ENCODE results near the gene MICAL2.

DNA sequence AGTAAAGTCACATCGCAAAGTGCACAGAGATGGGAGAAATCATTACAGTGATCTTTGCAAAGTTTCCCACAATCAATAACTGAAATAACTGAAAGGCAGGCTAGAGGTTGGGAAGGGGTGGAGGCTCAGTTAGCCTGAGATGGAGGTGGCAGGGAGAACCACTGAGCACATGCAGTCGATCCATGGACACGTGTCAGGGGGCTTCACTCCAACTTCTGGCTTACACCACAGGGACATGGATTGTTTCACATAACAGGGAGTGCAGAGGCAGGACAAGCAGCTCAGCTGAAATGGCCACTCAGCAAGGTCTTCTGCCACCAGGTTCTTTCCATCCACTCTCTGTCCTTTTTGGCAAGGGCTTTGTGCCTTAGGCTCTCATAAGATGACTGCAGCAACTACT is 35.1 kb upstream of the MICAL2 start:
- TF ChIP-seq, protein P1, sequence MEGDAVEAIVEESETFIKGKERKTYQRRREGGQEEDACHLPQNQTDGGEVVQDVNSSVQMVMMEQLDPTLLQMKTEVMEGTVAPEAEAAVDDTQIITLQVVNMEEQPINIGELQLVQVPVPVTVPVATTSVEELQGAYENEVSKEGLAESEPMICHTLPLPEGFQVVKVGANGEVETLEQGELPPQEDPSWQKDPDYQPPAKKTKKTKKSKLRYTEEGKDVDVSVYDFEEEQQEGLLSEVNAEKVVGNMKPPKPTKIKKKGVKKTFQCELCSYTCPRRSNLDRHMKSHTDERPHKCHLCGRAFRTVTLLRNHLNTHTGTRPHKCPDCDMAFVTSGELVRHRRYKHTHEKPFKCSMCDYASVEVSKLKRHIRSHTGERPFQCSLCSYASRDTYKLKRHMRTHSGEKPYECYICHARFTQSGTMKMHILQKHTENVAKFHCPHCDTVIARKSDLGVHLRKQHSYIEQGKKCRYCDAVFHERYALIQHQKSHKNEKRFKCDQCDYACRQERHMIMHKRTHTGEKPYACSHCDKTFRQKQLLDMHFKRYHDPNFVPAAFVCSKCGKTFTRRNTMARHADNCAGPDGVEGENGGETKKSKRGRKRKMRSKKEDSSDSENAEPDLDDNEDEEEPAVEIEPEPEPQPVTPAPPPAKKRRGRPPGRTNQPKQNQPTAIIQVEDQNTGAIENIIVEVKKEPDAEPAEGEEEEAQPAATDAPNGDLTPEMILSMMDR (IDR thresholded peaks at IDR 0.05; ENCODE audit: low read depth, low read length) = no peak
- TF ChIP-seq EZH2phosphoT487 (IDR thresholded peaks at IDR 0.05; ENCODE audit: low read depth) = no peak
